Head of caudate nucleus (tissue), 42 donors: ENCODE data around the gene PTP4A2.
A peak's percentile ranks its signal among the peaks of the same experiment; 100 is the strongest.
"Not testable (repeated sequence)": the region's sequence is repeated elsewhere in the genome, so short reads cannot be mapped to it uniquely, and the experiment has no call there.

Experiments
- DNase-seq, 42 donors: peaks; one replicate each; pipeline versions ENCODE4 v3.0.0 to v3.0.0-alpha.2; 2020 to 2021; ENCODE audit warnings: mixed read lengths in 7 of 42
- intact Hi-C: fragments of 100-400 bp; cut with DNase I; formaldehyde crosslinking; loops from one replicate; pipeline ENCODE4 v1.15.0; 2022

Gene PTP4A2

GRCh38 chr1:31954607-31955283 is 16.6 kb upstream of the PTP4A2 start:
- intact Hi-C loops = no loop called here
- peak in 33 of 42 donors; percentile 21 to 82 (median 50) for DNase-seq

- intact Hi-C loops = no loop called here
- DNase-seq = no peak
Measured at GRCh38 chr1:31952825-31953220, 14.7 kb upstream of the PTP4A2 start.

GRCh38 chr1:31951276-31951675 is 13.1 kb upstream of the PTP4A2 start:
- intact Hi-C loops = no loop called here
- no peak for DNase-seq

- DNase-seq = no peak
- intact Hi-C loops = no loop called here
Measured at GRCh38 chr1:31949862-31950261, 11.7 kb upstream of the PTP4A2 start.

GRCh38 chr1:31945677-31946076 is 7.5 kb upstream of the PTP4A2 start:
- peak in 1 of 42 donors; percentile 14 for DNase-seq
- intact Hi-C loops = not testable (repeated sequence)

- intact Hi-C loops = no loop called here
- peak; percentile 35 to 77 (median 59) for DNase-seq
Measured at GRCh38 chr1:31944205-31945089, 6.3 kb upstream of the PTP4A2 start.

- intact Hi-C loops = no loop called here
- no peak for DNase-seq
Measured at GRCh38 chr1:31943546-31944184, 5.5 kb upstream of the PTP4A2 start.

- intact Hi-C loops, DNase-seq: not testable (repeated sequence)
Measured at GRCh38 chr1:31942061-31942460, 3.9 kb upstream of the PTP4A2 start.

GRCh38 chr1:31939484-31940329 is 1.5 kb upstream of the PTP4A2 start:
- peak in 2 of 42 donors; percentile 36 to 37 for DNase-seq
- intact Hi-C loops = no loop called here

GRCh38 chr1:31937300-31938183 is 626 bp downstream of the PTP4A2 start:
- intact Hi-C loops = no loop called here
- DNase-seq = peak; percentile 68 to 95 (median 89)

GRCh38 chr1:31936981-31937299 is 1.2 kb downstream of the PTP4A2 start:
- intact Hi-C loops = no loop called here

GRCh38 chr1:31936278-31936980 is 1.7 kb downstream of the PTP4A2 start:
- no peak for DNase-seq
- intact Hi-C loops = no loop called here

More at GRCh38 chr1:31936981-31937299, 1.2 kb downstream of the PTP4A2 start:
- no peak for DNase-seq

- intact Hi-C loops = no loop called here
- peak in 1 of 42 donors; percentile 27 for DNase-seq
Measured at GRCh38 chr1:31934706-31935629, 3.2 kb downstream of the PTP4A2 start.

- intact Hi-C loops = no loop called here
- no peak for DNase-seq
Measured at GRCh38 chr1:31932491-31933316, 5.5 kb downstream of the PTP4A2 start.

- DNase-seq = peak in 1 of 42 donors; percentile 37
- intact Hi-C loops = no loop called here
Measured at GRCh38 chr1:31931593-31932225, 6.5 kb downstream of the PTP4A2 start.
